ENCODE data around the gene CCNG1. TPM values are rescaled to one million over a fixed set of nuclear protein-coding genes. Genes with fewer than 3 reads are reported as not detected.
"Not testable (repeated sequence)": the region's sequence is repeated elsewhere in the genome, so short reads cannot be mapped to it uniquely, and the experiment has no call there.

The CCNG1 gene
- total RNA-seq (2014; rRNA removed; shearing (Covaris generic)), result 98.1 and 110 TPM in 2 replicates

GRCh38 chr5:163437309-163438182 is at the start of gene CCNG1:
TSS of gene CCNG1 (plus strand) at chr5:163437595. CDS start at chr5:163439257, 1,662 bp downstream.
- peak; percentile 97 for DNase-seq (ENCODE audit: low read depth)

- DNase-seq (ENCODE audit: low read depth), result no peak
Observed at GRCh38 chr5:163395792-163396191, 41.6 kb upstream of the CCNG1 start.

GRCh38 chr5:163396818-163397340 is 40.5 kb upstream of the CCNG1 start:
- not testable (repeated sequence) for DNase-seq (ENCODE audit: low read depth)

- DNase-seq (ENCODE audit: low read depth), result no peak
Observed at GRCh38 chr5:163397354-163397753, 40.0 kb upstream of the CCNG1 start.

GRCh38 chr5:163399923-163400322 is 37.5 kb upstream of the CCNG1 start:
- DNase-seq (ENCODE audit: low read depth), result no peak

- DNase-seq (ENCODE audit: low read depth), result peak; percentile 4
Observed at GRCh38 chr5:163401271-163401670, 36.1 kb upstream of the CCNG1 start.

GRCh38 chr5:163402007-163402406 is 35.4 kb upstream of the CCNG1 start:
- no peak for DNase-seq (ENCODE audit: low read depth)

GRCh38 chr5:163404364-163405173 is 32.8 kb upstream of the CCNG1 start:
- no peak for DNase-seq (ENCODE audit: low read depth)

GRCh38 chr5:163407034-163407655 is 30.2 kb upstream of the CCNG1 start:
- peak; percentile 35 for DNase-seq (ENCODE audit: low read depth)

GRCh38 chr5:163408311-163408923 is 29.0 kb upstream of the CCNG1 start:
- DNase-seq (ENCODE audit: low read depth), result peak; percentile 52

- DNase-seq (ENCODE audit: low read depth), result no peak
Observed at GRCh38 chr5:163409384-163409783, 28.0 kb upstream of the CCNG1 start.

- DNase-seq (ENCODE audit: low read depth), result no peak
Observed at GRCh38 chr5:163410505-163410904, 26.9 kb upstream of the CCNG1 start.

GRCh38 chr5:163415673-163416072 is 21.7 kb upstream of the CCNG1 start:
- not testable (repeated sequence) for DNase-seq (ENCODE audit: low read depth)

- no peak for DNase-seq (ENCODE audit: low read depth)
Observed at GRCh38 chr5:163424836-163425235, 12.6 kb upstream of the CCNG1 start.

GRCh38 chr5:163426128-163426527 is 11.3 kb upstream of the CCNG1 start:
- DNase-seq (ENCODE audit: low read depth), result not testable (repeated sequence)

- DNase-seq (ENCODE audit: low read depth), result no peak
Observed at GRCh38 chr5:163432544-163432943, 4.9 kb upstream of the CCNG1 start.

- DNase-seq (ENCODE audit: low read depth), result no peak
Observed at GRCh38 chr5:163433271-163433670, 4.1 kb upstream of the CCNG1 start.

- DNase-seq (ENCODE audit: low read depth), result peak; percentile 86
Observed at GRCh38 chr5:163434401-163434866, 3.0 kb upstream of the CCNG1 start.

- peak; percentile 1 for DNase-seq (ENCODE audit: low read depth)
Observed at GRCh38 chr5:163436515-163436914, 880 bp upstream of the CCNG1 start.

GRCh38 chr5:163437011-163437308 is 435 bp upstream of the CCNG1 start:
- DNase-seq (ENCODE audit: low read depth), result no peak

GRCh38 chr5:163439092-163439425 is 1.7 kb downstream of the CCNG1 start:
- peak; percentile 81 for DNase-seq (ENCODE audit: low read depth)

GRCh38 chr5:163440954-163441353 is 3.6 kb downstream of the CCNG1 start:
- DNase-seq (ENCODE audit: low read depth), result no peak

Data from M059J (cell line).